Fibroblast of mammary gland (primary cell): ENCODE data around the gene APOO.

Source experiments
- DNase-seq: peaks from one replicate; pipeline ENCODE4 v3.0.0-alpha.2; 2010; ENCODE audit warnings: low read depth
- H3K4me3 ChIP-seq: 2 replicates; pipeline ENCODE4 v1.5.1; 2011; ENCODE audit warnings: low read depth, mild to moderate bottlenecking, low read length, moderate library complexity; ENCODE audit not compliant: control insufficient read depth
- TF ChIP-seq, protein P1 (sequence below): conservative IDR thresholded peaks from 2 replicates; pipeline ENCODE4 v1.5.1; 2011; ENCODE audit warnings: low read depth, low read length, inconsistent platforms; ENCODE audit not compliant: control insufficient read depth, insufficient read depth

APOO gene

DNA sequence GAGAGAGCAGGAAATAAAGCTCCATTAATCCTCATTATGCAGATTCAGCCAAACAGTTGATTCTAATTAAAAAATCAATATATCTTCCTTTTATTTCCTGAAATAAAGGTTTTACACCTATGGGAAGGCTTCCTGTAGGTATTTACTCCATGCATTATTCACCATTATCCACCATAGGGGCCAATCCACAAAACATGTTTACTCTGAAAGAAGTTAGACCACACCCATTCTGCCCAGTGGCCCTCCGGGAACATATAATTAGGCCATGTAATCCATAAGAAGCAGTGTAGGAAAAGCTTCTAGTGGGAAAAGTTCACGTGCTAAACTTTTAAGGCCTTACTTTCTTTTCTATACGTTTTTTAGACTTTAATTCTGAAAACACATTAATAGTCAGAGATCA lies 67.1 kb downstream of the APOO start:
- no peak for DNase-seq
- TF ChIP-seq, protein P1, sequence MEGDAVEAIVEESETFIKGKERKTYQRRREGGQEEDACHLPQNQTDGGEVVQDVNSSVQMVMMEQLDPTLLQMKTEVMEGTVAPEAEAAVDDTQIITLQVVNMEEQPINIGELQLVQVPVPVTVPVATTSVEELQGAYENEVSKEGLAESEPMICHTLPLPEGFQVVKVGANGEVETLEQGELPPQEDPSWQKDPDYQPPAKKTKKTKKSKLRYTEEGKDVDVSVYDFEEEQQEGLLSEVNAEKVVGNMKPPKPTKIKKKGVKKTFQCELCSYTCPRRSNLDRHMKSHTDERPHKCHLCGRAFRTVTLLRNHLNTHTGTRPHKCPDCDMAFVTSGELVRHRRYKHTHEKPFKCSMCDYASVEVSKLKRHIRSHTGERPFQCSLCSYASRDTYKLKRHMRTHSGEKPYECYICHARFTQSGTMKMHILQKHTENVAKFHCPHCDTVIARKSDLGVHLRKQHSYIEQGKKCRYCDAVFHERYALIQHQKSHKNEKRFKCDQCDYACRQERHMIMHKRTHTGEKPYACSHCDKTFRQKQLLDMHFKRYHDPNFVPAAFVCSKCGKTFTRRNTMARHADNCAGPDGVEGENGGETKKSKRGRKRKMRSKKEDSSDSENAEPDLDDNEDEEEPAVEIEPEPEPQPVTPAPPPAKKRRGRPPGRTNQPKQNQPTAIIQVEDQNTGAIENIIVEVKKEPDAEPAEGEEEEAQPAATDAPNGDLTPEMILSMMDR: no peak

DNA sequence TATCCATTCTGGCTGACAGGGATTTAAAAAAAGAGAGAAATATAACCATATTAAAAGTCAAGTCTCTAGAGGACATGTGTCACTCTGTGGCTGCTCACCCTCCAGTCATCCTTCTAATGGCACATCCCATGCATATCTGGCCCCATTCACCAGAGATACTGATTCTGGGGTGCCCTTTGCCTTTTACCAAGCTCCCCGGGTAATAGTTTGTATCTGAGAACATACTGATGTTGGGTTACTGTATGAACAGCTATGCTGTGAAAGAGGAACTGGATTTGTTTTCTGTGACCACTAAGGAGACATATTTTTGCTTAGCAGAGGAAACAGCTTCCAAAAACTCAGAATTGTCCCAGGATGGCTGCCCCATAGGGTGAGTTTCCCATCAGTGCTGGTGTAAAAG lies 68.8 kb downstream of the APOO start:
- H3K4me3 ChIP-seq: no peak overlapping the region
- no peak for DNase-seq
- TF ChIP-seq, protein P1: no peak

More for the DNA sequence above, 67.1 kb downstream of the APOO start:
- H3K4me3 ChIP-seq: no peak overlapping the region

DNA sequence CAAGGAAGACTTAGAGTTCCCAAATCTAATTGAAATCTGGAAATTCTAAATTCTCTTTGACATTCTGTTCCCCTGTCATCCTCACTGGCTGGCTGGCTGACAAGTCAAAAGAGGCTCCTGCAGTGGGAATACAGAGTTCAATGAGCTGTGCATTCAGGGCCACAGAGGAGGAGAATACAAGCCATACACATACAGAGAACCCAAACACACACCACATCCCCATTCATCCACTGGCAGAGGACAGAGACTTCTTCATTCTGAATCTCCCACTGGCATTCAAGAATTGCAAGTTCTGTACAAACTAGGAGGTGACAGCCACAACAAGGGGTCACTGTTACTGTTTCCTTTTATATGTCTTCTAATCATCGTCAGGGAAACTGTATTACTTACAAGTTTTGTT lies 75.0 kb downstream of the APOO start:
- H3K4me3 ChIP-seq: no peak overlapping the region
- no peak for DNase-seq
- TF ChIP-seq, protein P1: no peak

DNA sequence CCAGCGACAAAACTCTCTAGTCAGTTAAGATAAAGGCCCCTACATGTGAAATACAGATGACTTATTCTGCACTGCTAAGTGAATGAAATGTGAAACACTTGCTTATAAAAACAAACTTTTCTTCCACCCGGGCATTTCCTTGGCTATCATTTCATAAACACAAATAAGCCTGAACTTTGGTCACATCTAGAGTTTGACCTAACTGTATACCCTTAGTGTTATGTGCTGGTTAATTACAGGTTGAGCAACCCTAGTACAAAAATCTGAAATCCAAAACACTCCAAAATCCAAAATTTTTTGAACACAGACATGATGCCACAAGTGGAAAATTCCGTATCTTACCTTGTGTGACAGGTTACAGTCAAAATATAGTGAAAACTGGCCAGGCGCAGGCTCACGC lies 78.9 kb downstream of the APOO start:
- no peak for DNase-seq
- no peak overlapping the region for H3K4me3 ChIP-seq
- TF ChIP-seq, protein P1: no peak

DNA sequence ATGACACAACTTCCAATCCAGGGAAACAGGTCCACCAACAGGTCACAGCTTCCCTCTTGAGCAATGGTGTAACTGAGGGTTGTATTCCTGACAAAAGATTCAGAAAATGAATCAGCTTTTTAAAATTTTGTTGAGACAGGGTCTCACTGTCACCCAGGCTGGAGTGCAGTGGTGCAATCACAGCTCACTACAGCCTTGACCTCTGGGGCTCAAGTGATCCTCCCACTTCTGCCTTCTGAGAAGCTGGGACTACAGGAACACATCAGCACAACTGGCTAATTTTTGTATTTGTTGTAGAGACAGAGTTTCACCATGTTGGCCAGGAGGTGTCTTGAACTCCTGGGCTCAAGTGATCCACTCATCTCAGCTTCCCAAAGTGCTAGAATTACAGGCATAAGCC lies 81.1 kb downstream of the APOO start:
- DNase-seq: no peak
- TF ChIP-seq, protein P1: no peak
- H3K4me3 ChIP-seq: no peak overlapping the region

DNA sequence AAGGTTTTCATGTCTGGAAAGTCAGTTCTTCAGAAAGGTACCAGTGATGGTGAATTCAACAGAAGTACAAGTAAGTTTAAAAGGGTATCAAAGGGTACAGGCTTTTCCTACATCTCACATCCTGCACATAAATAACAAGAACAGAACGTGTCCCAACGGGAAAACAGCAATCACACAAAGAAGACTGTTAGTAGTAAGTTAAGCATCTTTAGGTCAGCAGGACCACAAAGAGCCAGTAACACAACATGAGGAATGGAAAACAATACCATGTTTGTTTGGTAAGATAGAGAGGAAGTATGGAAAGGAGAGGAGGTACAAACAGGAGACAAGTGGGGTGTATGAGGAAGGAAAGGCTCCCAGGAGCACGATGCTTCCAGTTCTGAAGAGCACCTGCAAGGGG lies 81.5 kb downstream of the APOO start:
- H3K4me3 ChIP-seq: no peak overlapping the region
- TF ChIP-seq, protein P1: no peak
- DNase-seq: no peak

DNA sequence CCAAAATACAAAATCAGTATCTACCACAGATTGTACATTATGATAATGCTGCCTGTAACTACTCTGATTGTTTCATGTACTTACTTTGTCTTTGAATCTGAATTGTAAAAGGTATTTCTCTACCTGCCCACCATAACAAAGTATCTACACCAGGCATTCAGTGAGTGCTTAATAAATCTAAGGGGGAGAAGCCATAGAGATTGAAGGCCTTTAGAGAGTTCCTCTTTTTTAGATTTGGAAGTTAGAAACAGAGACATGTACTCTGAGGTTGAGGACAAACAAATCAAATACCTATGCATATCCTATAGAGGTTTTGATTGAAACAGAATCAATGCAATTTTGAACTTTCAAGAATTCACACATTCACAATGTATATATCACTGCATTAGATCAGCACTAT lies 82.1 kb downstream of the APOO start:
- no peak for DNase-seq

More for the DNA sequence above, 82.1 kb downstream of the APOO start:
- TF ChIP-seq, protein P1: no peak
- no peak overlapping the region for H3K4me3 ChIP-seq
